ENCODE results near the gene KRT9.
A peak's percentile ranks its signal among the peaks of the same experiment; 100 is the strongest.
"Not testable (repeated sequence)": the region's sequence is repeated elsewhere in the genome, so short reads cannot be mapped to it uniquely, and the experiment has no call there.

Gene KRT9

GRCh38 chr17:41545829-41546410 lies 25.9 kb downstream of the KRT9 start:
- DNase-seq (ENCODE audit: low spot score): no peak

DNA sequence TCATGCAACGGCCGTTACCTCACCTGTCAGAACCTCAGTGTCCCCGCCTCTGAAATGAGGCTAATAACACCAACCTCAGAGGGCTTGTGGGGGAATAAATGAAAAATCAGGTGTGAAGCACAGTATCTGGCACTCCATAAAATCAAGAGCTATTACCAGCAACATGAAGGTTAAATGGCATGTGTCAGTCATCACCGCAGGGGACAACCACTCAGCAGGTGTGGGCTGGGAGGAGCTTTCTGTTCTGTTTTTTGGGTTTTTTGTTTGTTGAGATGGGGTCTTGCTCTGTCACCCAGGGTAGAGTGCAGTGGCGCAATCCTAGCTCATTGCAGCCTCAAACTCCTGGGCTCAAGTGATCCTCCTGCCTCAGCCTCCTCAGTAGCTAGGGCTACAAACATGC lies 26.9 kb downstream of the KRT9 start:
- no peak for DNase-seq (ENCODE audit: low spot score)

DNA sequence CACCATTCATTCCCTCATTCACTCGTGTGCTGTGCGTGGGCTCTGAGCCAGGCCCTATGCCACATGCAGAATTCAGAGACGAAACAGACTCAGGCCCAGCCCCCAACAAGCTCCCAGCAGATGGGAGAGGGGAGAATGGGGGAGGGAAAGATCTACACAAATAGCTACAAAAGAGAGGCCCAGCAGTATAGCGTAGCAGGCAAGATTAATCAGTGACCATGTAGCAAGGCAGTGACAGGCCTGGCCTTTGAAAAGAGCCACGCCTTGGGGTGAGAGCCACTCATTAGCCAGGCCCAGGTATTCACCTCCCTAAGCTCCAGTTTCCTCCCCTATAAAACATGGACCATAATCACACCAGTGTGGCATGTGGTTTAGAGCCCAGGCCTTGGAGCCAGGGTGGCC lies 27.4 kb downstream of the KRT9 start:
- DNase-seq (ENCODE audit: low spot score): no peak

- DNase-seq (ENCODE audit: low spot score): not testable (repeated sequence)
Observed at GRCh38 chr17:41542786-41543185, 29.1 kb downstream of the KRT9 start.

- no peak for DNase-seq (ENCODE audit: low spot score)
Observed at GRCh38 chr17:41542357-41542756, 29.5 kb downstream of the KRT9 start.

DNA sequence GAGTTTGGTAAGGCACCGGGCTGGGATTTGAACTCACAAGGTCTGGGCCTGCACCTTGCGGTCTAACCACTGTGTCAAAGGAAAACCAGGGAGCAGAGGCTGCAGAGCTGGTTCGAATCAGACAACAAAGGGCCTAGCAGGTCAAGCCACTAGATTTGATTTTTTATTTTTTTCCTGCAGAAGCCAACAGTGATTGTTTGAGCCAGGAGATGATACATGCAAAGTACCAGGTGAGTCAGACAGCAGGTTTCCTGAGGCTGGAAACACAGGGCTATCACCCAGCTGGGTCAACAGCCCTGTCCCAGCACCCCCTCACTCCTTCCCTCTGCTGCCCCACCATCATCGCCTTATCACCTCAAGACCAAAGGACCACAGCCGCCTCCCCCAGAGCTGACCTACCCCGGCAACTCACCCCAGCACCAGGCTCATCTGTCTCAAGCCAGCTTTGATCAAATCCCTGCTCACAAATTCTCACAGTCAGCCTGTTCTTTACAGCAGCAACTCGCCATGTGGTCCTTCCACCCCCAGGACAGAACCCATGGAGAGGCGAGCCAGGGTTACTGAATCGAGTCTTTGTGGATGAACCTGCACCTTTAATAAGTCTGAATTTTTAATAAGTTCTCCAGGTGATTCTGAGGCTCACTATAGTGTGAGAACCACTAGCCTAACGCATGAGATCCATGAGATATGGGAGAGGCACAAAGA lies 30.8 kb downstream of the KRT9 start:
- no peak for DNase-seq (ENCODE audit: low spot score)

DNA sequence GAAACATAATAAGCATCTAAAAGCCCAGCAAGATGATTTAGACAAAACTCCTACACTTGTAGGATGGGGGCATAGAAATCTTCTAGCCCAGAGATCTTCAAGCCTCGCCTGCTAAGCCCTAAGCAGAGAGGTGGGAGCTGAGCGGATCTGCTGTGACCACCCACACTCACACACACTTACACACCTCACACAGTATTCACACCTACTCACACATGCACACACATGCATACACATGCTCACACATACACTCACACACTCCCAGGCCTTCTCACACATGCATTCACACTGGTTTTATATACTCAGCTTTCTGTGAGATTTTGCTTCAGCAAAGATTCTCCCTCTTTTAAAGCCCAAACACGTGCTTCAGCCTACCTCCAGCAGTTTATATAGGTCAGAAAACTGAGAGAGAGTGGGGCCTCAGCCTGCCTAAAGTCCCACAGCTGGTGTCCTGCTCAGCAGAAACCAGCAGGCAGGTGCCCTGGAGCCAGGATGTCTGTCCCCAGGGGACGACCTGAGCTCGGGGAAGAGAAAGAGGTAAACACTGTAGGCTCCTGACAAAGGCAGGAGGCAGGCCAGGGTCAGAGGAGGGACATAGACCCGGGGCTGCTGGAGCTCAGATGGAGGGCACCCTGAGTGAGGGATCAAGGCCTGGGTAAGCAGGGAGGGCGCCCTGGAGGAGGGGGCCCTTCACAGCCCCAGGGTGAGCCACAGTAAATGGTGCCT lies 31.7 kb downstream of the KRT9 start:
- no peak for DNase-seq (ENCODE audit: low spot score)

DNA sequence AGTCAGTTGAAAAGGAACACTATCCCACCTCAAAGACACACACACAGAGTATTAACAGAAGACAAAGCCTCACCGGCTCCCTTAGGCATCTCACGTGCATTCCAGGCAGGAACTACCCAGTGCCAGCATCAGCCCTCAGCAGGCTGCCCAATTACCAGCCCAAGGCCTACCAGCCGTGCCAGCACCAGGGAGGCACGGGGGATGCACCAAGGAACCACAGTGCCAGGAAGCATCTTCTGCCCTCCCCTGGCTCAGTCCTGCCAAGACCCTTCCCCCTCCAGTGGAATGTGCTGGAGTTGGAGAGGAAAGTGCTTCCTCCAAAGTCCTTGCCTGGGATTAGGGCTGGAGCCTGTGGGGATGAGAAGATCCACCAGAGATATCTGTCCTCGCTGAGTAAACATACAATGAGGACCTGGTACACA lies 32.8 kb downstream of the KRT9 start:
- no peak for DNase-seq (ENCODE audit: low spot score)

DNA sequence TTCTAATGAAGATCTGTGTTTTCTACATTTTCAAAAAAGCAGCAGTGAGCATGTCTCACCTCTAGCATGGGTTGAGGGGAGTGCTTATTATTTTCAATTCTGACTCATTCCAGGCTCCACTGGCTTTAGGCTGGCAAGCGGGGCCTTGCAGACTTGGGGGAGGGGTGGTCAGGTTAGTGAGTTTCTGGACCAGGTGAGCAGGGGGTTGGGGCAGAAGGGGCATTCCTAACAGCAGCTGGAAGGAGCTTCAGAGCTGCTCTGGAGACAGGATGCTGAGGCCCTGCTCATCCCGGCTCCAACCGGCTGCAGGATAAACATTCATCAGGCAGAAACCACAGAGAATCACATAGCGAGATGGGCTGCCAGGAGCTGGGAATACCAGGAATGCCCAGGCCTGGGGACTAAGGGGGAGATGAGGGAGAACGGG lies 33.3 kb downstream of the KRT9 start:
- DNase-seq (ENCODE audit: low spot score): peak; percentile 76

GRCh38 chr17:41537990-41538389 lies 33.9 kb downstream of the KRT9 start:
- no peak for DNase-seq (ENCODE audit: low spot score)

- no peak for DNase-seq (ENCODE audit: low spot score)
Observed at GRCh38 chr17:41537614-41537954, 34.3 kb downstream of the KRT9 start.

- no peak for DNase-seq (ENCODE audit: low spot score)
Observed at GRCh38 chr17:41536741-41537613, 34.9 kb downstream of the KRT9 start.

DNA sequence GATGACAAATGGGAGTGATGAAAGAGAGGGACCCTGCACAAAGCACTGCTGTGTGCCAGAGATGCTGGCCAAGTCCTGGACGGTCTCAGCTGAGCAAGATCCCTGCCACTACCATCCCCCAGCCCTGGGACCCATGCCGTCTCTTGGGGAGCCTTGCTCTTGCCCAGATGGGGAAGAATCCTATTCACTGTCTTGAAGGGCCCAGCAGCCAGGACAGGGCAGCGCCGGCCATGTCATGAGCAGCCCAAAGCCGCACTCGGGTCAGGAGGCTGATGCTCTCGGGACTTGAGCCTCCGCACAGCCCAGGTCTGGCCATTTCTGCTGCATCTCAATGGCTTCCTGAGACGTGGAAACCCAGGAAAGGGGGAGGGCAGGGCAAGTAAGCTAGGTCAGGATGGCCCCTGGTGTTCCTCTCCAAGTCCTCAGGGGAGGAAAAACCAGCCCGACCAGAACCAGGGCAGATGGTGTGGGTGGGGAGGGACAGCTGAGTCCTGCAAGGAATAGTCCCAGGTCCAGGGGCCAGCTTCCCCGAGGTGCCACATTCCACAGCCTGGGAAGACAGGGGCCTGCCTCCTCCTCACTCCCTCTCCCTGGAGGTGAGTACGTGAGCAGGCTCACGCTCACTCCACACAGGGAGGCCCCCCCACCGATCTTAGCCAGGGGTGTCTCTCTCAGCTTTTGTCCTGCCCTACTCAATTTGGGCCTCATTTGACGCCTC lies 35.9 kb downstream of the KRT9 start:
- DNase-seq (ENCODE audit: low spot score): no peak

DNA sequence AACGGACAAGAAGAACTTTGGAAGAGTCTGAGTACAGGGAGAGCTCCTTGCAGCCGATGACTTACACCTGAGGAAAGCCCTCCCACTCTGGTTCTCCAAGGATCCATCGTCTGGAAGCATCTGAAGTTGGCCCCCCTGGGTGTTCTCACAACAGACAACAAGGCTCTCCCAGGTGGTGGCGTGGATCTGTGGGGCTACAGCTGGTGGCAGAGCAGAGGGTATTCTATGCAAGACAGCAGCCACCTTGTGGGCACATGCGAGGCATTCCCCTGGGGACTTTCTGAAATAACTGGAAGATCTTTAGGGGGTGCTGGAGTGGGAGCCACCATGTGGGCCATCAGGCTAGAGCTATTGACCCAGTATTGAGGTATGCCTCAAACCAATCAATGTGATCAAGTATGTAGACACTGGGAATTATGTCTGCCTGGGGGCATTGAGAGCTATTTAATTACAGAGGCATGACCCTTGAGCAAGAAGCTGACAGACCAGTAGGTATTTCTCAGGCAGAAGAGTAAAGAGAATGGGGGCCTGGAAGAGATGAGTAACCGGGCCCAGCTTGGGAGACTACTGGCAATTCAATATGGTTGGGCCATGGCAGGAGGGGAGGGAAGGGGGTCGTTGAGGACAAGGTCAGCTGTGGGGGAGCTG lies 36.8 kb downstream of the KRT9 start:
- no peak for DNase-seq (ENCODE audit: low spot score)

DNA sequence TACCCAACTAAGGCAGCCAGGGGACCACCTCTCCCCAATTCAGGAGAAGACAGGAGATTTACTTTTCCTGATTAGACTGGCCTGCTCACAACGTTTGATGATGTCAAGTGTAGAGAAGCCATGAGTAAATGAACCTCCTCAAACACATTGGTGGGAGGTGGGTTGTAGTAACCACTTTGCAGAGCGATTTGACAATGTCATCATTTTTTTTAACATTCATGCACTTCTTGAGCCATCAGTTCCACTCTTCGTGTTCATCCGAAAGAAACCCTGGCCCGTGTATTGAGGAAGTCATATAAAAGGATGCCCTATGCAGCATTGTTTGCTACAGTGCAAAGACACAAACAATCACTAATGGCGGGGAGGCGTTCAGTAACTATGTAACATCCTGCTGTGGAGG lies 38.2 kb downstream of the KRT9 start:
- DNase-seq (ENCODE audit: low spot score): no peak

DNA sequence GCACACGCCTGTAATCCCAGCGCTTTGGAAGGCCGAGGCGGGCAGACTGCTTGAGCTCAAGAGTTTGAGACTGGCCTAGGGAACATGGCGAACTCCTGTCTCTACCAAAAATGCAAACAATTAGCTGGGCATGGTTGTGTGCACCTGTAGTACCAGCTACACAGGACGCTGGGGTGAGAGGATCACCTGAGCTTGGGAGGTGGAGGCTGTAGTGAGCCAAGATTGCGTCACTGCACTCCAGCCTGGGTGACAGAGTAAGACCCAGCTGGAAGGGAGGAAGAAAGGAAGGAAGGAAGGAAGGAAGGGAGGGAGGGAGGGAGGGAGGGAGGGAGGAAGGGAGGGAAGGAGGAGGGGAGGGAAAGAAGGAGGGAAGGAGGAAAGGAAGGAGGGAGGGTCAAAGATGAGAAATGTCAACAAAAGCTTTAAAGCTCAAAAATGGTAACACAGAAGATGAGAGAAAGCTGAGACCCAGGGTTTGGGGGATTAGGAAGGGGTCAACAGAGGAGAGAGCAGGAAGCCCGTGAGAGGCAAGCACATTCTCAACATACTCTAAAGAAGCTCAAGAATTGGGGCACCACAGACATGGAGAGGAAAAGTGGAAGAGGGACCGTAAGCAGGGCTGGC lies 38.8 kb downstream of the KRT9 start:
- DNase-seq (ENCODE audit: low spot score): no peak

GRCh38 chr17:41531993-41532392 lies 39.9 kb downstream of the KRT9 start:
- DNase-seq (ENCODE audit: low spot score): no peak

DNA sequence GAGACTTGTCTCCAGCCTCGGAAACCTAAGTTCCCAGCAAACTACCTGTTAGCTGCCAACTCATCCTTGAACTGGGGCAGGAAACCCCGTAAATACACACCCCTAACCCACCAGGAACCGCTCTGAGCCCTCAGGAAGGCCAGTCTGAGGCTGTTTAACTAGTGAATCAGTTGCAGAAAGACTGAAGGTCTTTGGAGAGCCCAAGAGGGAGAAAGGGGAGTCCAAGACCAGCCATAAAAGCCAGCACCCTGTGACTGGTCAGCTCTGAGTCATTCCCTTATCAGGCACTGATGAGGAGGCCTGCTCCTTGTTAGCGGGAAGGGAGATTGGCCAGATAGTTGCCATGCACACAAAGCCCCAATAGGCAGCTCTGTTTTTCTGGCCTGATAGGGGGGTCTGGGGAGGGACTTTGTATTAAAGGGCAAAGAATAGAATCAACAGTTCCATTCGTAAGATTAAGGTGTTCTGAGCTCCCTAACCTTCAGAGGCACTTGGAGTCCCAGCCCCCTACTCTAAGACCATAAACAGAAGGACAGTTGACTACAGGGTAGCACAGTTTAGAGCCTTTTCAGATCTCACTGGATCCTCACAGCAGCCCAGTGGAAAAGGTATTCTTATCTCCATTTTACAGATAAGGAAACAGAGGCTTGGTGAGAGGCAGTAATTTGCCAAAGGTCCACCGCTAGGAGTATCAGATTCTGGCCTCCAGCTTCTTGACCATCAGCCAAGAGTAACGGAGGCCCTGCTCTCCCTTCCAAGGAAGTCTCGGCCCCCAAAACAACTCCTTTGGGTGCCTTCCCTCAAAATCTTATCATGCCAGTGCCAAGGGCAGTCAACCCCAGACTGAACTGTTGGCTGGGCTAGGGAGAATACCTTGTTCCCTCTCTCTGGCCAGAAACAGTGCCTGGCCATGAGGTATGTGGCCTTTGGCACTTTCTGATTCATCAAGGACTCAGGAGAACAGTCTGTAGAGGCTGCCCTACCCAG lies 41.5 kb downstream of the KRT9 start:
- DNase-seq (ENCODE audit: low spot score): peak; percentile 92

- no peak for DNase-seq (ENCODE audit: low spot score)
Observed at GRCh38 chr17:41529491-41529915, 42.4 kb downstream of the KRT9 start.

DNA sequence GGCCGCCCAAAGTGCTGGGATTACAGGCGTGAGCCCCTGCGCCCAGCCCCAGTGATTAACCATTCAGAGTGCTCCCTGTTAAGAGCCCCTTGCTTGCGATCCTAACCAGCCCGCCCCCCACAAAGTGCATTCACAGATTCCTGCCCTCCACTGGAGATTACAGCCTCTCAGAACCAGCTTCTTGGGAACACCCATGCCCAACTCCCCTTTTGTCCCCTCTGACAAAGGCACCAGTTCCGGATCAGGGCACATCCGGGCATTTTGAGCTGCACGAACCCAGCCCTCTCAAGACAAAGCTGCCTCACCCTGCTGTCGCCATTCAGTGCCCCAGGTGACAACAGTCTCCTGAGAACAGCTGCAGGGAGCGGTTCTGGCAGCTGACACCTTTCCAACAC lies 42.9 kb downstream of the KRT9 start:
- no peak for DNase-seq (ENCODE audit: low spot score)
